Endothelial cell of umbilical vein (primary cell): ENCODE measurements around the gene PRLR. TPM values are rescaled to one million over a fixed set of nuclear protein-coding genes. Genes with fewer than 3 reads are reported as not detected.

Experiments
- BruUV-seq: library from RNA; stranded (reverse); fragments of 400-500 nt; replicated peaks from 2 replicates; lab custom pipeline; 2021; lab: Mats Ljungman, UMichigan
- CTCF ChIA-PET: fragments of 300-600, 350-600 bp; sonication (Branson Sonifier 250); formaldehyde crosslinking; loops from one replicate; lab custom pipeline; 2021; ENCODE audit warnings: antibody characterized with exemption, inconsistent platforms; lab: Charles Lee
- POLR2A ChIA-PET: fragments of 300-600, 350-600 bp; sonication (Branson Sonifier 250); formaldehyde crosslinking; loops from one replicate; lab custom pipeline; 2021; ENCODE audit warnings: antibody characterized with exemption, inconsistent platforms; lab: Charles Lee
- DNase-seq: peaks from one replicate; pipeline ENCODE4 v3.0.0-alpha.2; 2011; ENCODE audit warnings: low read depth, low spot score
- FAIRE-seq: peaks from 2 replicates; lab custom pipeline; 2011; peaks lifted over from hg19 to GRCh38; lab: Jason Lieb, UNC
- H2AFZ ChIP-seq: 2 replicates; pipeline ENCODE4 v1.6.0; 2012; ENCODE audit warnings: low read depth, low read length, control low read depth, inconsistent platforms
- H3K27ac ChIP-seq: 2 replicates; pipeline ENCODE4 v1.5.1; 2011; ENCODE audit warnings: low read depth, mild to moderate bottlenecking, control low read depth, low read length, moderate library complexity; ENCODE audit not compliant: insufficient read depth
- H3K27me3 ChIP-seq, 2 experiments: 2 replicates each; pipeline versions ENCODE4 v1.6.0 to v1.6.1; 2011; ENCODE audit warnings: low read length in 2 of 2, mixed read lengths in 1 of 2; ENCODE audit not compliant: control insufficient read depth in 2 of 2, insufficient read depth in 2 of 2
- H3K36me3 ChIP-seq, 2 experiments: 2 replicates in 1 of 2; 3 replicates in 1 of 2; pipeline ENCODE4 v1.5.1; 2011; ENCODE audit warnings: low read length in 2 of 2, mild to moderate bottlenecking in 1 of 2, moderate library complexity in 1 of 2; ENCODE audit not compliant: control insufficient read depth in 2 of 2, insufficient read depth in 2 of 2; ENCODE audit errors: extremely low read depth in 1 of 2
- H3K4me1 ChIP-seq: 3 replicates; pipeline ENCODE4 v1.5.1; 2011; ENCODE audit warnings: mild to moderate bottlenecking, low read length; ENCODE audit not compliant: control insufficient read depth, insufficient read depth; ENCODE audit errors: extremely low read depth
- H3K4me2 ChIP-seq: 2 replicates; pipeline ENCODE4 v1.6.1; 2011; ENCODE audit warnings: low read length, control low read depth, mixed read lengths; ENCODE audit not compliant: insufficient read depth
- H3K4me3 ChIP-seq, 3 experiments: fragments of 200-600 bp in 1 of 3; sonication (generic), shearing (Covaris generic) in 1 of 3; replicated peaks in 1 of 3; 2 replicates each; pipeline ENCODE4 v1.5.1; 2011 to 2016; ENCODE audit warnings: control low read depth in 3 of 3, low read length in 3 of 3, mild to moderate bottlenecking in 2 of 3, inconsistent platforms in 1 of 3, low read depth in 1 of 3, moderate library complexity in 1 of 3; ENCODE audit not compliant: insufficient read depth in 1 of 3
- H3K79me2 ChIP-seq: 2 replicates; pipeline ENCODE4 v1.6.0; 2012; ENCODE audit warnings: low read length, inconsistent platforms; ENCODE audit not compliant: control insufficient read depth, insufficient read depth
- H3K9ac ChIP-seq: replicated peaks from 2 replicates; pipeline ENCODE3; 2011; ENCODE audit warnings: low read length, control low read depth; ENCODE audit not compliant: insufficient read depth; ENCODE audit errors: extremely low read depth
- H3K9me1 ChIP-seq: replicated peaks from 3 replicates; pipeline ENCODE4 v1.6.0; 2011; ENCODE audit warnings: mild to moderate bottlenecking, low read length; ENCODE audit not compliant: control insufficient read depth, insufficient read depth; ENCODE audit errors: extremely low read depth
- H3K9me3 ChIP-seq: replicated peaks from 2 replicates; pipeline ENCODE4 v1.5.1; 2012; ENCODE audit warnings: low read length, inconsistent platforms; ENCODE audit not compliant: control insufficient read depth, insufficient read depth
- H4K20me1 ChIP-seq: replicated peaks from 2 replicates; pipeline ENCODE3; 2011; ENCODE audit warnings: mild to moderate bottlenecking, low read length; ENCODE audit not compliant: control insufficient read depth, insufficient read depth; ENCODE audit errors: extremely low read depth
- EZH2 ChIP-seq: IDR thresholded peaks from 2 replicates; pipeline ENCODE4 v1.6.1; 2012; ENCODE audit warnings: borderline replicate concordance, low read depth, mild to moderate bottlenecking, moderate library complexity, low read length, inconsistent platforms; ENCODE audit not compliant: severe bottlenecking
- FOS ChIP-seq: IDR thresholded peaks from 2 replicates; pipeline ENCODE4 v1.6.1; 2011; ENCODE audit warnings: mild to moderate bottlenecking, low read length, moderate library complexity, borderline replicate concordance; ENCODE audit not compliant: insufficient read depth
- GATA2 ChIP-seq: IDR thresholded peaks from 2 replicates; pipeline ENCODE4 v1.7.0; 2011; ENCODE audit warnings: low read depth, mild to moderate bottlenecking, moderate library complexity, mixed read lengths, low read length; ENCODE audit not compliant: insufficient read length, insufficient read depth
- JUN ChIP-seq: IDR thresholded peaks from 2 replicates; pipeline ENCODE4 v1.6.1; 2011; ENCODE audit warnings: borderline replicate concordance, low read depth; ENCODE audit not compliant: insufficient read length, insufficient read depth
- POLR2AphosphoS5 ChIP-seq: IDR thresholded peaks from 2 replicates; pipeline ENCODE4 v1.6.1; 2012; ENCODE audit warnings: low read depth, mild to moderate bottlenecking, control low read depth, low read length, moderate library complexity; ENCODE audit not compliant: insufficient read depth
- dilution Hi-C: fragments of 300-500 bp; cut with MboI; formaldehyde crosslinking; loops from one replicate; pipeline ENCODE4 v1.15.0; 2019; ENCODE audit warnings: low sequenced_read_pairs; ENCODE audit not compliant: extremely low pct_ligation_motif_present
- intact Hi-C: fragments of 100-400 bp; cut with micrococcal nuclease; formaldehyde crosslinking; loops from one replicate; pipeline ENCODE4 v1.10.0; 2022
- polyA plus RNA-seq, 4 experiments: library from polyadenylated mRNA; depleted of rRNA in 3 of 4; stranded (reverse) in 3 of 4; unstranded in 1 of 4; fragments of >200 nt; gene quantifications; 2 replicates each; pipeline versions ENCODE4 v1.2.1 to v1.2.3, GENCODE V29; 2011 to 2012; ENCODE audit warnings: missing spikeins in 1 of 4
- total RNA-seq: library from RNA; stranded (reverse); gene quantifications from 2 replicates; pipeline ENCODE4 v1.2.3, GENCODE V29; 2021
- TF ChIP-seq, protein P1 (sequence below), 2 donors: IDR thresholded peaks; 1 replicate in 1 of 2; 2 replicates in 1 of 2; pipeline ENCODE4 v1.5.1; 2011; ENCODE audit warnings: low read length in 2 of 2, mild to moderate bottlenecking in 2 of 2, moderate library complexity in 2 of 2, control low read depth in 1 of 2, inconsistent platforms in 1 of 2, low read depth in 1 of 2; ENCODE audit not compliant: insufficient read depth in 1 of 2; ENCODE audit errors: extremely low read depth in 1 of 2

PRLR gene
- total and polyA plus RNA-seq, 2 donors (not counting 3 experiments of a cell fraction or from before 2014, with no cell fraction given), result not detected

DNA sequence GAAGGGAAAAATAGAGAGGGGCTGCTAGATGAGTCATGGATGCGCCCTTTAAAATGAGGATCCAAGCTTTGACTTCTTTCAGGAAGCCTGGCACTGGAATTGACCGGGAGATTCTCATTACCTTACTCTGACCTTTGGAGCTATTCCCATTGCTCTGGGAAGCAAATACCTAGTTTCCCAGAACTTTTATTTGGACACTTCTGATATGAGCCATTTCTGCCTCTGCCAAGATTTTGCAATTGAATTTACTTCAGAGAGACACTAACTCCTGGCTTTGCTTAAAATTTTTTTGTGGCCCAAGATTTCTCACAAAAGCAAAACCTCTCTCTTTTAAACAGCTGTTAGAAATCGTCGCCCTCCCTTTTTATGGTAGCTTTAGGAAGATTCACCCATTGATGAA lies 166.9 kb downstream of the PRLR start:
- no peaks in the 10 kb centered on the region for H3K9me1 ChIP-seq
- H3K4me1 ChIP-seq, result no peaks in the 10 kb centered on the region
- no peak for TF ChIP-seq GATA2
- TF ChIP-seq JUN, result no peak
- TF ChIP-seq, protein P1, sequence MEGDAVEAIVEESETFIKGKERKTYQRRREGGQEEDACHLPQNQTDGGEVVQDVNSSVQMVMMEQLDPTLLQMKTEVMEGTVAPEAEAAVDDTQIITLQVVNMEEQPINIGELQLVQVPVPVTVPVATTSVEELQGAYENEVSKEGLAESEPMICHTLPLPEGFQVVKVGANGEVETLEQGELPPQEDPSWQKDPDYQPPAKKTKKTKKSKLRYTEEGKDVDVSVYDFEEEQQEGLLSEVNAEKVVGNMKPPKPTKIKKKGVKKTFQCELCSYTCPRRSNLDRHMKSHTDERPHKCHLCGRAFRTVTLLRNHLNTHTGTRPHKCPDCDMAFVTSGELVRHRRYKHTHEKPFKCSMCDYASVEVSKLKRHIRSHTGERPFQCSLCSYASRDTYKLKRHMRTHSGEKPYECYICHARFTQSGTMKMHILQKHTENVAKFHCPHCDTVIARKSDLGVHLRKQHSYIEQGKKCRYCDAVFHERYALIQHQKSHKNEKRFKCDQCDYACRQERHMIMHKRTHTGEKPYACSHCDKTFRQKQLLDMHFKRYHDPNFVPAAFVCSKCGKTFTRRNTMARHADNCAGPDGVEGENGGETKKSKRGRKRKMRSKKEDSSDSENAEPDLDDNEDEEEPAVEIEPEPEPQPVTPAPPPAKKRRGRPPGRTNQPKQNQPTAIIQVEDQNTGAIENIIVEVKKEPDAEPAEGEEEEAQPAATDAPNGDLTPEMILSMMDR (IDR thresholded peaks at IDR 0.05; ENCODE audit: extremely low read depth in 1 of 2, insufficient read depth in 1 of 2, low read depth in 1 of 2, low read length in 2 of 2), result no peak
- TF ChIP-seq EZH2, result no peak
- TF ChIP-seq POLR2AphosphoS5, result no peak
- no peak for TF ChIP-seq FOS
- H4K20me1 ChIP-seq, result no peaks in the 10 kb centered on the region
- intact Hi-C loops (no loop called here), dilution Hi-C loops (no loop called here)
- H3K4me2 ChIP-seq, result no peak overlapping the region
- ChIA-PET POLR2A (no interaction called here), CTCF (no interaction called here)
- H3K27me3 ChIP-seq, result no peaks in the 10 kb centered on the region
- H3K36me3 ChIP-seq, result no peaks in the 10 kb centered on the region
- no peaks in the 10 kb centered on the region for H3K9me3 ChIP-seq
- BruUV-seq, result no TSS peak
- no peaks in the 10 kb centered on the region for H3K79me2 ChIP-seq
- H3K4me3 ChIP-seq, result no peak overlapping the region
- H3K27ac ChIP-seq, result no peak overlapping the region
- H2AFZ ChIP-seq, result no peak overlapping the region
- DNase-seq (no peak), FAIRE-seq (no peak)
- H3K9ac ChIP-seq, result no peak overlapping the region
